ENCODE data around the gene SLC22A16.

DNA sequence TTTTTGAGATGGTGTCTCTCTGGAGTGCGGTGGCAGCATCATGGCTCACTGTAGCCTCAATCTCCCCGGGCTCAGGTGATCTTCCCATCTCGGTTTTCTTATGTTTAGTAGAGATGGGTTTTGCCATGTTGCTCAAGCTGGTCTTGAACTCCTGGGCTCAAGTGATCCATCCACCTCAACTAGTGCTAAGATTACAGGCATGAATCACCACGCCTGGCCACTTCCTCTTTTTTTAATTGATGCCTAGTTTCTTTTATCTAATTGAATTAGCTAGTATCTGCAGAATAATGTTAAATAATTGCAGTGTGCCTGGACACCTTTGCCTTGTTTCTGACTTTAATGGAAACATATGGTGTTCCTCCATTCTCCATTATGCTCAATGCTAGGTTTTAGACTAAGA is 38.4 kb upstream of the SLC22A16 start:
- TF ChIP-seq, protein P1, sequence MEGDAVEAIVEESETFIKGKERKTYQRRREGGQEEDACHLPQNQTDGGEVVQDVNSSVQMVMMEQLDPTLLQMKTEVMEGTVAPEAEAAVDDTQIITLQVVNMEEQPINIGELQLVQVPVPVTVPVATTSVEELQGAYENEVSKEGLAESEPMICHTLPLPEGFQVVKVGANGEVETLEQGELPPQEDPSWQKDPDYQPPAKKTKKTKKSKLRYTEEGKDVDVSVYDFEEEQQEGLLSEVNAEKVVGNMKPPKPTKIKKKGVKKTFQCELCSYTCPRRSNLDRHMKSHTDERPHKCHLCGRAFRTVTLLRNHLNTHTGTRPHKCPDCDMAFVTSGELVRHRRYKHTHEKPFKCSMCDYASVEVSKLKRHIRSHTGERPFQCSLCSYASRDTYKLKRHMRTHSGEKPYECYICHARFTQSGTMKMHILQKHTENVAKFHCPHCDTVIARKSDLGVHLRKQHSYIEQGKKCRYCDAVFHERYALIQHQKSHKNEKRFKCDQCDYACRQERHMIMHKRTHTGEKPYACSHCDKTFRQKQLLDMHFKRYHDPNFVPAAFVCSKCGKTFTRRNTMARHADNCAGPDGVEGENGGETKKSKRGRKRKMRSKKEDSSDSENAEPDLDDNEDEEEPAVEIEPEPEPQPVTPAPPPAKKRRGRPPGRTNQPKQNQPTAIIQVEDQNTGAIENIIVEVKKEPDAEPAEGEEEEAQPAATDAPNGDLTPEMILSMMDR (IDR thresholded peaks at IDR 0.05): no peak
- no peak for TF ChIP-seq POLR2A (IDR thresholded peaks at IDR 0.05)
